SK-N-SH (cell line): ENCODE results near the gene DGKK. TPM values are rescaled to one million over a fixed set of nuclear protein-coding genes. Genes with fewer than 3 reads are reported as not detected.

Experiments
- CTCF ChIA-PET: fragments of 300-600, 350-600 bp; formaldehyde crosslinking; extraction: SDS; loops from one replicate; lab custom pipeline; 2021; lab: Yijun Ruan, JAX
- POLR2A ChIA-PET: fragments of 350-600 bp; sonication (Branson Sonifier 250); formaldehyde crosslinking; extraction: SDS; loops from one replicate; lab custom pipeline; 2020; ENCODE audit warnings: antibody characterized with exemption, inconsistent platforms; lab: Yijun Ruan, JAX
- DNase-seq: peaks from one replicate; pipeline ENCODE4 v3.0.0; 2012
- H2AFZ ChIP-seq: fragments of 200-600 bp; sonication (generic); 2 replicates; pipeline ENCODE4 v1.8.1; 2016; ENCODE audit warnings: antibody characterized with exemption, mild to moderate bottlenecking, low read depth
- H3F3A ChIP-seq: fragments of 200-600 bp; sonication (generic); replicated peaks from 2 replicates; pipeline ENCODE3; 2016; ENCODE audit warnings: antibody characterized with exemption, mild to moderate bottlenecking; ENCODE audit not compliant: insufficient read depth
- H3K27ac ChIP-seq, 2 experiments: fragments of 200-500 bp in 1 of 2; fragments of 200-600 bp in 1 of 2; sonication (Bioruptor generic) in 1 of 2; sonication (generic), shearing (Covaris generic) in 1 of 2; 2 replicates each; pipeline versions ENCODE4 v1.5.1 to v1.6.1; 2014 to 2016; ENCODE audit warnings: low read depth in 2 of 2, inconsistent platforms in 1 of 2, low read length in 1 of 2, mild to moderate bottlenecking in 1 of 2, mixed read lengths in 1 of 2
- H3K27me3 ChIP-seq: fragments of 200-600 bp; sonication (generic), shearing (Covaris generic); 2 replicates; pipeline ENCODE4 v1.6.1; 2016; ENCODE audit warnings: mixed run types; ENCODE audit not compliant: insufficient read depth
- H3K36me3 ChIP-seq, 2 experiments: fragments of 200-500 bp in 1 of 2; fragments of 200-600 bp in 1 of 2; sonication (Bioruptor generic) in 1 of 2; sonication (generic) in 1 of 2; replicated peaks in 1 of 2; 2 replicates each; pipeline versions ENCODE3 to v1.5.1; 2014 to 2016; ENCODE audit warnings: low read length in 1 of 2, mild to moderate bottlenecking in 1 of 2; ENCODE audit not compliant: insufficient read depth in 2 of 2, control insufficient read depth in 1 of 2
- H3K4me1 ChIP-seq, 2 experiments: fragments of 200-500 bp in 1 of 2; fragments of 200-600 bp in 1 of 2; sonication (Bioruptor generic) in 1 of 2; sonication (generic), shearing (Covaris generic) in 1 of 2; 2 replicates each; pipeline versions ENCODE4 v1.5.1 to v1.6.1; 2014 to 2016; ENCODE audit warnings: low read depth in 1 of 2, low read length in 1 of 2, mixed run types in 1 of 2; ENCODE audit not compliant: insufficient read depth in 2 of 2, control insufficient read depth in 1 of 2
- H3K4me2 ChIP-seq: fragments of 200-600 bp; sonication (generic), shearing (Covaris generic); 2 replicates; pipeline ENCODE4 v1.6.1; 2017; ENCODE audit warnings: mixed run types
- H3K4me3 ChIP-seq, 2 experiments: fragments of 200-500 bp in 1 of 2; fragments of 200-600 bp in 1 of 2; sonication (Bioruptor generic) in 1 of 2; sonication (generic), shearing (Covaris generic) in 1 of 2; 2 replicates each; pipeline versions ENCODE4 v1.5.1 to v1.8.1; 2014 to 2016; ENCODE audit warnings: low read depth in 2 of 2, inconsistent platforms in 1 of 2, low read length in 1 of 2, mild to moderate bottlenecking in 1 of 2, mixed read lengths in 1 of 2, moderate library complexity in 1 of 2
- H3K79me2 ChIP-seq: fragments of 200-600 bp; sonication (generic); 2 replicates; pipeline ENCODE4 v1.8.1; 2017; ENCODE audit warnings: mild to moderate bottlenecking; ENCODE audit not compliant: insufficient read depth
- H3K9ac ChIP-seq: fragments of 200-600 bp; sonication (generic); 2 replicates; pipeline ENCODE4 v1.6.1; 2017; ENCODE audit warnings: mixed run types
- H3K9me2 ChIP-seq: fragments of 200-600 bp; sonication (generic); 2 replicates; pipeline ENCODE4 v1.6.1; 2017; ENCODE audit warnings: mixed run types
- H3K9me3 ChIP-seq: fragments of 200-600 bp; sonication (generic); 2 replicates; pipeline ENCODE4 v1.6.1; 2017; ENCODE audit warnings: mixed run types, mild to moderate bottlenecking, moderate library complexity
- H4K20me1 ChIP-seq: fragments of 200-600 bp; sonication (generic); 2 replicates; pipeline ENCODE4 v1.6.1; 2017; ENCODE audit warnings: mild to moderate bottlenecking, mixed run types; ENCODE audit not compliant: insufficient read depth
- CHD2 ChIP-seq: fragments of 150-350 bp; IDR thresholded peaks from 2 replicates; pipeline ENCODE4 v1.6.1; 2018; ENCODE audit warnings: low read length; ENCODE audit not compliant: partially characterized antibody
- ELF1 ChIP-seq: IDR thresholded peaks from 2 replicates; pipeline ENCODE4 v1.4.0; 2012
- EP300 ChIP-seq, 2 experiments: IDR thresholded peaks; 2 replicates each; pipeline versions ENCODE4 v1.4.0 to v1.6.1; 2012; ENCODE audit warnings: borderline replicate concordance in 1 of 2, low read depth in 1 of 2, low read length in 1 of 2
- GABPA ChIP-seq: IDR thresholded peaks from 2 replicates; pipeline ENCODE4 v1.4.0; 2012; ENCODE audit warnings: low read depth, mild to moderate bottlenecking
- GATA2 ChIP-seq: sonication (generic); formaldehyde crosslinking; IDR thresholded peaks from 2 replicates; pipeline ENCODE4 v1.5.0; 2020; ENCODE audit warnings: mild to moderate bottlenecking, missing genetic modification reagents
- JUND ChIP-seq: IDR thresholded peaks from 2 replicates; pipeline ENCODE4 v1.4.0; 2012
- MEF2A ChIP-seq: IDR thresholded peaks from 2 replicates; pipeline ENCODE4 v1.4.0; 2012; ENCODE audit warnings: low read depth, borderline replicate concordance
- MXI1 ChIP-seq: IDR thresholded peaks from 2 replicates; pipeline ENCODE4 v1.6.1; 2012; ENCODE audit warnings: mild to moderate bottlenecking, low read depth, low read length, improper control_type of control experiment
- NFIC ChIP-seq: IDR thresholded peaks from 2 replicates; pipeline ENCODE4 v1.4.0; 2012; ENCODE audit warnings: borderline replicate concordance
- POLR2AphosphoS5 ChIP-seq: IDR thresholded peaks from 2 replicates; pipeline ENCODE4 v1.6.1; 2012; ENCODE audit warnings: low read depth, low read length
- RAD21 ChIP-seq: IDR thresholded peaks from 2 replicates; pipeline ENCODE4 v1.6.1; 2012; ENCODE audit warnings: mild to moderate bottlenecking, low read length
- RCOR1 ChIP-seq: fragments of 150-350 bp; IDR thresholded peaks from 2 replicates; pipeline ENCODE4 v1.6.1; 2017; ENCODE audit warnings: antibody characterized with exemption, low read length
- RFX5 ChIP-seq: IDR thresholded peaks from 2 replicates; pipeline ENCODE4 v1.6.1; 2012; ENCODE audit warnings: mild to moderate bottlenecking, improper control_type of control experiment, low read length
- RXRA ChIP-seq: IDR thresholded peaks from 2 replicates; pipeline ENCODE4 v1.4.0; 2012; ENCODE audit warnings: low read depth, mild to moderate bottlenecking, borderline replicate concordance
- TAF1 ChIP-seq: IDR thresholded peaks from 2 replicates; pipeline ENCODE4 v1.6.1; 2012; ENCODE audit warnings: low read depth, mild to moderate bottlenecking, low read length, moderate library complexity, borderline replicate concordance
- YY1 ChIP-seq: IDR thresholded peaks from 2 replicates; pipeline ENCODE4 v1.4.0; 2012; ENCODE audit warnings: low read depth, mild to moderate bottlenecking
- WGBS: methylation state at CpG from one replicate; pipeline ENCODE4 v1.1.6; 2017; ENCODE audit warnings: low lambda C conversion rate; 5-methylcytosine and 5-hydroxymethylcytosine counted together
- polyA plus RNA-seq, 3 experiments: library from polyadenylated mRNA; depleted of rRNA; stranded (reverse); fragments of >200 nt; gene quantifications; 2 replicates each; pipeline ENCODE4 v1.2.3, GENCODE V29; 2012
- TF ChIP-seq, protein P1 (sequence below): IDR thresholded peaks from 2 replicates; pipeline ENCODE4 v1.4.0; 2012; ENCODE audit warnings: low read depth, borderline replicate concordance
- TF ChIP-seq, protein P2 (sequence below): IDR thresholded peaks from 2 replicates; pipeline ENCODE4; 2012
- TF ChIP-seq, protein P3 (sequence below): fragments of 200-600 bp; sonication (generic); IDR thresholded peaks from 2 replicates; pipeline ENCODE4 v1.6.1; 2017; ENCODE audit warnings: antibody characterized with exemption, mild to moderate bottlenecking, moderate library complexity
- TF ChIP-seq, protein P4 (sequence below): fragments of 150-350 bp; IDR thresholded peaks from 2 replicates; pipeline ENCODE4 v1.6.1; 2016; ENCODE audit warnings: mild to moderate bottlenecking, low read depth, low read length

The DGKK gene
- polyA plus RNA-seq, 1 of the 3 experiments (the other 2 are of a cell fraction) = 0.02 TPM

DNA sequence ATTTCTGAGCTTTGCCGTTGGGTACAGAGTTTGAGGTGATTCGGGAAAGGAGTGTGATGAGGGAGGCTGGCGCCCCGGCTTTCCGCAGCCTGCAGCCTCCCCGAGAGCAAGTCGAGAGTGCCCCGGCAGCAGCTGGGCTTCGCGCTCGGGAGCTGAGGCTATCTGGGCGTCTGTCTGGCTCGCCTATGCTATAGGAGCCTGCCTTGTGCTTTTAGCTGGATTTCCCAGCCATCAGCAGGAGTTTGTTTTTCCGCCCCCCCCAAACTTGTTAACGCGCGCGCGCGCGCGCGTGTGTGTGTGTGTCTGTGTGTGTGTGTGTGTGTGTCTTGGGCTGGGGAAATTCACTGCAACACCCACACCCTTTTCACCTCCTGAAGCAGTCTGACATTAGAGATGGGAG lies 765 bp upstream of the DGKK start:
- WGBS = 4% methylated on average over 16 of the region's 23 CpGs
- TF ChIP-seq MXI1 (no peak), NFIC (no peak), ELF1 (no peak)
- TF ChIP-seq, protein P1, sequence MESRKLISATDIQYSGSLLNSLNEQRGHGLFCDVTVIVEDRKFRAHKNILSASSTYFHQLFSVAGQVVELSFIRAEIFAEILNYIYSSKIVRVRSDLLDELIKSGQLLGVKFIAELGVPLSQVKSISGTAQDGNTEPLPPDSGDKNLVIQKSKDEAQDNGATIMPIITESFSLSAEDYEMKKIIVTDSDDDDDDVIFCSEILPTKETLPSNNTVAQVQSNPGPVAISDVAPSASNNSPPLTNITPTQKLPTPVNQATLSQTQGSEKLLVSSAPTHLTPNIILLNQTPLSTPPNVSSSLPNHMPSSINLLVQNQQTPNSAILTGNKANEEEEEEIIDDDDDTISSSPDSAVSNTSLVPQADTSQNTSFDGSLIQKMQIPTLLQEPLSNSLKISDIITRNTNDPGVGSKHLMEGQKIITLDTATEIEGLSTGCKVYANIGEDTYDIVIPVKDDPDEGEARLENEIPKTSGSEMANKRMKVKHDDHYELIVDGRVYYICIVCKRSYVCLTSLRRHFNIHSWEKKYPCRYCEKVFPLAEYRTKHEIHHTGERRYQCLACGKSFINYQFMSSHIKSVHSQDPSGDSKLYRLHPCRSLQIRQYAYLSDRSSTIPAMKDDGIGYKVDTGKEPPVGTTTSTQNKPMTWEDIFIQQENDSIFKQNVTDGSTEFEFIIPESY = no peak

DNA sequence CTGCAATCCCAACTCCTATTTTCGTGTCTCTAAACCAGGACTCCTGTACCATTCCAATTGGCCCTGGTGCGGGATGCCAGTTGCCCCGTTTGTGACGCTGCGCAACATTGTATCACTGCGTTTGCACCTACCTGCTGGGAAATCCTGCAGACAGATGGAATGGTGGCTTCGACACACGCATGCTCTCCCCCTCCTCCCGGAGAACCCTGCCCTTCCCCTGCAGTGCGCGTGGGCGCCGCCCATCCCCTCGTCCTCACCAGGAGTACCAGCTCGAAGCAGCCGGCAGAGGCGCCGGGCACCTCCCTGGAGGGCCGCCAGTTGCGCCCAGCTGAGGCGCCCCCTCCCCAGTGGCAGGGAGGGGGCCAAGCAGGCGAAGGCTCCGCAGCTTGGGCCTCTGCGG lies 1.4 kb downstream of the DGKK start:
- Histone ChIP-seq H3K27ac (no peak overlapping the region), H3K4me3 (no peak overlapping the region; a peak in 1 of 4 replicates), H3K4me1 (peaks cover 0 to 12% of the 10 kb centered on the region in 2 experiments; a peak in 1 of 4 replicates), H3K9ac (no peak overlapping the region), H4K20me1 (no peaks in the 10 kb centered on the region), H3K79me2 (no peaks in the 10 kb centered on the region), H3K27me3 (peaks cover 50% of the 10 kb centered on the region), H3K4me2 (no peak overlapping the region), H2AFZ (no peak overlapping the region), H3K9me3 (no peaks in the 10 kb centered on the region), H3K9me2 (no peaks in the 10 kb centered on the region), H3K36me3 (no peaks in the 10 kb centered on the region), H3F3A (no peaks in the 10 kb centered on the region)
- peak; percentile 41 for DNase-seq
- WGBS = 6% methylated on average over 7 of the region's 24 CpGs
- POLR2A ChIA-PET = no interaction called here
- CTCF ChIA-PET = no interaction called here
- TF ChIP-seq RCOR1 = no peak
- TF ChIP-seq RAD21 = no peak
- no peak for TF ChIP-seq JUND
- no peak for TF ChIP-seq GATA2
- TF ChIP-seq YY1 = no peak
- no peak for TF ChIP-seq MEF2A
- no peak for TF ChIP-seq ELF1
- TF ChIP-seq EP300 (IDR thresholded peaks at IDR 0.05; ENCODE audit: borderline replicate concordance in 1 of 2, low read depth in 1 of 2, low read length in 1 of 2) = no peak
- no peak for TF ChIP-seq RXRA
- TF ChIP-seq CHD2 = no peak
- TF ChIP-seq TAF1 = no peak
- TF ChIP-seq POLR2AphosphoS5 = no peak
- TF ChIP-seq, protein P1 = no peak
- TF ChIP-seq GABPA = no peak
- TF ChIP-seq, protein P2, sequence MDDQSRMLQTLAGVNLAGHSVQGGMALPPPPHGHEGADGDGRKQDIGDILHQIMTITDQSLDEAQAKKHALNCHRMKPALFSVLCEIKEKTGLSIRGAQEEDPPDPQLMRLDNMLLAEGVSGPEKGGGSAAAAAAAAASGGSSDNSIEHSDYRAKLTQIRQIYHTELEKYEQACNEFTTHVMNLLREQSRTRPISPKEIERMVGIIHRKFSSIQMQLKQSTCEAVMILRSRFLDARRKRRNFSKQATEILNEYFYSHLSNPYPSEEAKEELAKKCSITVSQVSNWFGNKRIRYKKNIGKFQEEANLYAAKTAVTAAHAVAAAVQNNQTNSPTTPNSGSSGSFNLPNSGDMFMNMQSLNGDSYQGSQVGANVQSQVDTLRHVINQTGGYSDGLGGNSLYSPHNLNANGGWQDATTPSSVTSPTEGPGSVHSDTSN = no peak
- TF ChIP-seq, protein P3, sequence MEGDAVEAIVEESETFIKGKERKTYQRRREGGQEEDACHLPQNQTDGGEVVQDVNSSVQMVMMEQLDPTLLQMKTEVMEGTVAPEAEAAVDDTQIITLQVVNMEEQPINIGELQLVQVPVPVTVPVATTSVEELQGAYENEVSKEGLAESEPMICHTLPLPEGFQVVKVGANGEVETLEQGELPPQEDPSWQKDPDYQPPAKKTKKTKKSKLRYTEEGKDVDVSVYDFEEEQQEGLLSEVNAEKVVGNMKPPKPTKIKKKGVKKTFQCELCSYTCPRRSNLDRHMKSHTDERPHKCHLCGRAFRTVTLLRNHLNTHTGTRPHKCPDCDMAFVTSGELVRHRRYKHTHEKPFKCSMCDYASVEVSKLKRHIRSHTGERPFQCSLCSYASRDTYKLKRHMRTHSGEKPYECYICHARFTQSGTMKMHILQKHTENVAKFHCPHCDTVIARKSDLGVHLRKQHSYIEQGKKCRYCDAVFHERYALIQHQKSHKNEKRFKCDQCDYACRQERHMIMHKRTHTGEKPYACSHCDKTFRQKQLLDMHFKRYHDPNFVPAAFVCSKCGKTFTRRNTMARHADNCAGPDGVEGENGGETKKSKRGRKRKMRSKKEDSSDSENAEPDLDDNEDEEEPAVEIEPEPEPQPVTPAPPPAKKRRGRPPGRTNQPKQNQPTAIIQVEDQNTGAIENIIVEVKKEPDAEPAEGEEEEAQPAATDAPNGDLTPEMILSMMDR = no peak
- TF ChIP-seq, protein P4, sequence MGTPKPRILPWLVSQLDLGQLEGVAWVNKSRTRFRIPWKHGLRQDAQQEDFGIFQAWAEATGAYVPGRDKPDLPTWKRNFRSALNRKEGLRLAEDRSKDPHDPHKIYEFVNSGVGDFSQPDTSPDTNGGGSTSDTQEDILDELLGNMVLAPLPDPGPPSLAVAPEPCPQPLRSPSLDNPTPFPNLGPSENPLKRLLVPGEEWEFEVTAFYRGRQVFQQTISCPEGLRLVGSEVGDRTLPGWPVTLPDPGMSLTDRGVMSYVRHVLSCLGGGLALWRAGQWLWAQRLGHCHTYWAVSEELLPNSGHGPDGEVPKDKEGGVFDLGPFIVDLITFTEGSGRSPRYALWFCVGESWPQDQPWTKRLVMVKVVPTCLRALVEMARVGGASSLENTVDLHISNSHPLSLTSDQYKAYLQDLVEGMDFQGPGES = no peak
- TF ChIP-seq RFX5 = no peak

More for the DNA sequence above, 765 bp upstream of the DGKK start:
- Histone ChIP-seq H3K9me3 (no peaks in the 10 kb centered on the region), H3K9ac (no peak overlapping the region), H3K4me2 (no peak overlapping the region), H2AFZ (no peak overlapping the region), H3K9me2 (no peaks in the 10 kb centered on the region), H3K36me3 (no peaks in the 10 kb centered on the region), H4K20me1 (no peaks in the 10 kb centered on the region), H3K79me2 (no peaks in the 10 kb centered on the region), H3K4me1 (peaks cover 0 to 12% of the 10 kb centered on the region in 2 experiments; a peak in 1 of 4 replicates), H3K27me3 (peaks cover 42% of the 10 kb centered on the region), H3K4me3 (no peak overlapping the region; a peak in 1 of 4 replicates), H3F3A (no peaks in the 10 kb centered on the region), H3K27ac (no peak overlapping the region)
- CTCF ChIA-PET = interaction anchor here (0.9 kb wide), 1 partner anchor 114 kb away, joined by 3 read pairs; no protein-coding TSS in a partner anchor
- peak; percentile 27 for DNase-seq
- POLR2A ChIA-PET = no interaction called here
